GM23248 (cell line): ENCODE results near the gene ZBTB26. TPM values are rescaled to one million over a fixed set of nuclear protein-coding genes. Genes with fewer than 3 reads are reported as not detected.

Source experiments
- DNase-seq: peaks from one replicate; pipeline ENCODE4 v3.0.0-alpha.2; 2015
- H2AFZ ChIP-seq: fragments of 200-600 bp; sonication (generic); 2 replicates; pipeline ENCODE4 v1.6.1; 2016; ENCODE audit warnings: antibody characterized with exemption
- H3F3A ChIP-seq: fragments of 200-600 bp; sonication (generic); 2 replicates; pipeline ENCODE4 v1.6.1; 2016; ENCODE audit warnings: mild to moderate bottlenecking, antibody characterized with exemption, mixed run types; ENCODE audit not compliant: insufficient read depth
- H3K27ac ChIP-seq: fragments of 200-600 bp; sonication (generic); 2 replicates; pipeline ENCODE4 v1.5.1; 2016; ENCODE audit warnings: mild to moderate bottlenecking
- H3K27me3 ChIP-seq: fragments of 200-600 bp; sonication (generic); replicated peaks from 2 replicates; pipeline ENCODE4 v1.6.1; 2016; ENCODE audit warnings: mild to moderate bottlenecking; ENCODE audit not compliant: insufficient read depth
- H3K36me3 ChIP-seq: fragments of 200-600 bp; sonication (generic); 2 replicates; pipeline ENCODE4 v1.6.1; 2016; ENCODE audit warnings: low read depth, mild to moderate bottlenecking
- H3K4me1 ChIP-seq: fragments of 200-600 bp; sonication (generic); 2 replicates; pipeline ENCODE4 v1.6.1; 2016; ENCODE audit warnings: mild to moderate bottlenecking; ENCODE audit not compliant: insufficient read depth
- H3K4me2 ChIP-seq: fragments of 200-600 bp; sonication (generic); one replicate; pipeline ENCODE4 v1.6.1; 2016; ENCODE audit warnings: mild to moderate bottlenecking; ENCODE audit not compliant: unreplicated experiment
- H3K4me3 ChIP-seq: fragments of 200-600 bp; sonication (generic); 2 replicates; pipeline ENCODE4 v1.5.1; 2016; ENCODE audit warnings: mild to moderate bottlenecking
- H3K79me2 ChIP-seq: fragments of 200-600 bp; sonication (generic); 2 replicates; pipeline ENCODE4 v1.6.1; 2016; ENCODE audit warnings: mild to moderate bottlenecking; ENCODE audit not compliant: insufficient read depth
- H3K9ac ChIP-seq: fragments of 200-600 bp; sonication (generic); 2 replicates; pipeline ENCODE4 v1.6.1; 2016; ENCODE audit warnings: mild to moderate bottlenecking
- H3K9me2 ChIP-seq: fragments of 200-600 bp; sonication (generic); 2 replicates; pipeline ENCODE4 v1.6.1; 2016; ENCODE audit warnings: mixed run types, mild to moderate bottlenecking, moderate library complexity; ENCODE audit not compliant: insufficient read depth
- H3K9me3 ChIP-seq: fragments of 200-600 bp; sonication (generic); one replicate; pipeline ENCODE4 v1.6.1; 2017; ENCODE audit warnings: low read depth
- H4K20me1 ChIP-seq: fragments of 200-600 bp; sonication (generic); 2 replicates; pipeline ENCODE4 v1.6.0; 2016; ENCODE audit not compliant: insufficient read depth
- EZH2 ChIP-seq: fragments of 200-600 bp; sonication (generic); IDR thresholded peaks from 2 replicates; pipeline ENCODE4 v1.6.1; 2018; ENCODE audit warnings: antibody characterized with exemption, mild to moderate bottlenecking; ENCODE audit not compliant: insufficient read depth, poor library complexity, severe bottlenecking
- EZH2phosphoT487 ChIP-seq: fragments of 200-600 bp; sonication (generic); IDR thresholded peaks from 2 replicates; pipeline ENCODE4 v1.6.1; 2018; ENCODE audit warnings: antibody characterized with exemption, moderate library complexity, mild to moderate bottlenecking, low read depth; ENCODE audit not compliant: insufficient read depth
- WGBS, 2 experiments: methylation state at CpG; one replicate each; pipeline ENCODE4 v1.1.6; 2015 to 2017; ENCODE audit warnings: low lambda C conversion rate in 2 of 2, low coverage in 1 of 2; ENCODE audit errors: missing lambda C conversion rate in 2 of 2; 5-methylcytosine and 5-hydroxymethylcytosine counted together
- in situ Hi-C: fragments of 300-500 bp; cut with MboI; formaldehyde crosslinking; loops from 2 replicates; pipeline ENCODE4 v1.15.0; 2020
- polyA plus RNA-seq: library from polyadenylated mRNA; unstranded; fragments of >200 nt; fragmentation: Nextera tagmentation; extraction: Ambion mirVana; gene quantifications from 2 replicates; pipeline ENCODE4 v1.2.1, GENCODE V29; 2016
- total RNA-seq: library from RNA; depleted of rRNA; stranded (reverse); fragments of >200 nt; shearing (Covaris generic); gene quantifications from 2 replicates; pipeline ENCODE4 v1.2.3, GENCODE V29; 2014

The ZBTB26 gene
- total and polyA plus RNA-seq, 2 experiments from 2014 or later = 1.8 to 5.2 TPM

- Histone ChIP-seq H3K9me2 (no peaks in the 10 kb centered on the region), H3F3A (peaks cover 14% of the 10 kb centered on the region; the same call in 1 of the 2 replicates), H2AFZ (no peak overlapping the region), H3K9me3 (no peaks in the 10 kb centered on the region), H3K36me3 (peaks cover 3% of the 10 kb centered on the region; the same call in 1 of the 2 replicates), H3K9ac (no peak overlapping the region), H3K27me3 (no peaks in the 10 kb centered on the region), H3K79me2 (peaks cover 66% of the 10 kb centered on the region), H3K4me2 (no peak overlapping the region), H3K4me3 (no peak overlapping the region), H4K20me1 (no peaks in the 10 kb centered on the region; the same call in 1 of the 2 replicates), H3K4me1 (peaks cover 16% of the 10 kb centered on the region), H3K27ac (no peak overlapping the region)
- in situ Hi-C loops = no loop called here
- no peak for DNase-seq
- no peak for TF ChIP-seq EZH2
- no peak for TF ChIP-seq EZH2phosphoT487
Observed at GRCh38 chr9:122955961-122956360, 24.6 kb upstream of the ZBTB26 start.

GRCh38 chr9:122954253-122954691 is 23.0 kb upstream of the ZBTB26 start:
- H2AFZ ChIP-seq = no peak overlapping the region
- no peaks in the 10 kb centered on the region for H3K27me3 ChIP-seq
- peaks cover 13% of the 10 kb centered on the region for H3K4me1 ChIP-seq
- no peak overlapping the region for H3K4me3 ChIP-seq
- H3K79me2 ChIP-seq = peaks cover 83% of the 10 kb centered on the region
- H3K36me3 ChIP-seq = no peaks in the 10 kb centered on the region
- TF ChIP-seq EZH2 = no peak
- no peak for TF ChIP-seq EZH2phosphoT487
- no peaks in the 10 kb centered on the region; the same call in 1 of the 2 replicates for H4K20me1 ChIP-seq
- H3F3A ChIP-seq = peaks cover 14% of the 10 kb centered on the region; the same call in 1 of the 2 replicates
- H3K9me2 ChIP-seq = no peaks in the 10 kb centered on the region
- H3K27ac ChIP-seq = peak overlapping the region; percentile 20
- H3K4me2 ChIP-seq = peak overlapping the region; percentile 45
- DNase-seq = peak; percentile 50
- no peaks in the 10 kb centered on the region for H3K9me3 ChIP-seq
- in situ Hi-C loops = no loop called here
- H3K9ac ChIP-seq = no peak overlapping the region

GRCh38 chr9:122951056-122951455 is 19.7 kb upstream of the ZBTB26 start:
- Histone ChIP-seq H3K9me2 (no peaks in the 10 kb centered on the region), H3K4me2 (no peak overlapping the region), H2AFZ (no peak overlapping the region), H3K4me3 (no peak overlapping the region), H3F3A (peaks cover 14% of the 10 kb centered on the region; the same call in 1 of the 2 replicates), H3K27me3 (no peaks in the 10 kb centered on the region), H3K27ac (no peak overlapping the region), H4K20me1 (peaks cover 4% of the 10 kb centered on the region; the same call in 1 of the 2 replicates), H3K9ac (no peak overlapping the region), H3K9me3 (no peaks in the 10 kb centered on the region), H3K79me2 (peaks cover 99% of the 10 kb centered on the region), H3K36me3 (no peaks in the 10 kb centered on the region), H3K4me1 (peaks cover 15% of the 10 kb centered on the region)
- WGBS, 2 experiments = 100% methylated on average over 1 of the region's 1 CpG
- DNase-seq = no peak
- in situ Hi-C loops = no loop called here
- TF ChIP-seq EZH2 = no peak
- no peak for TF ChIP-seq EZH2phosphoT487

- peaks cover 4% of the 10 kb centered on the region; the same call in 1 of the 2 replicates for H4K20me1 ChIP-seq
- H3K4me3 ChIP-seq = no peak overlapping the region
- DNase-seq = no peak
- no peak overlapping the region for H3K27ac ChIP-seq
- 73 to 80% methylated on average over 3 of the region's 3 CpGs for WGBS, 2 experiments
- H3F3A ChIP-seq = peaks cover 14% of the 10 kb centered on the region; the same call in 1 of the 2 replicates
- peaks cover 99% of the 10 kb centered on the region for H3K79me2 ChIP-seq
- no peak overlapping the region for H3K4me2 ChIP-seq
- no peak overlapping the region for H2AFZ ChIP-seq
- in situ Hi-C loops = no loop called here
- no peak for TF ChIP-seq EZH2
- no peak for TF ChIP-seq EZH2phosphoT487
- H3K27me3 ChIP-seq = no peaks in the 10 kb centered on the region
- peaks cover 23% of the 10 kb centered on the region for H3K4me1 ChIP-seq
- H3K36me3 ChIP-seq = no peaks in the 10 kb centered on the region
- H3K9me2 ChIP-seq = no peaks in the 10 kb centered on the region
- H3K9ac ChIP-seq = no peak overlapping the region
- H3K9me3 ChIP-seq = no peaks in the 10 kb centered on the region
Observed at GRCh38 chr9:122950263-122950662, 19.0 kb upstream of the ZBTB26 start.

- 100% methylated on average over 1 of the region's 1 CpG for WGBS, 2 experiments
- Histone ChIP-seq H3K4me2 (no peak overlapping the region), H3F3A (peaks cover 12% of the 10 kb centered on the region; the same call in 1 of the 2 replicates), H3K9me2 (no peaks in the 10 kb centered on the region), H3K4me1 (peaks cover 23% of the 10 kb centered on the region), H3K36me3 (no peaks in the 10 kb centered on the region), H4K20me1 (peaks cover 4% of the 10 kb centered on the region; the same call in 1 of the 2 replicates), H3K9ac (no peak overlapping the region), H3K27me3 (no peaks in the 10 kb centered on the region), H2AFZ (no peak overlapping the region), H3K27ac (no peak overlapping the region), H3K4me3 (no peak overlapping the region), H3K79me2 (peaks cover 99% of the 10 kb centered on the region), H3K9me3 (no peaks in the 10 kb centered on the region)
- TF ChIP-seq EZH2 = no peak
- no peak for TF ChIP-seq EZH2phosphoT487
- in situ Hi-C loops = no loop called here
- DNase-seq = no peak
Observed at GRCh38 chr9:122949696-122950095, 18.4 kb upstream of the ZBTB26 start.
